HG03571 (cell line): ENCODE results near the gene CLCC1.
A peak's percentile ranks its signal among the peaks of the same experiment; 100 is the strongest.
"Not testable (repeated sequence)": the region's sequence is repeated elsewhere in the genome, so short reads cannot be mapped to it uniquely, and the experiment has no call there.

ENCODE experiments used
- ATAC-seq: cut with Tn5 transposase; IDR thresholded peaks from one replicate; pipeline ENCODE4 v1.9.1; 2021; ENCODE audit not compliant: unreplicated experiment

CLCC1 gene

GRCh38 chr1:108963052-108963686 lies at the start of gene CLCC1:
Gene CLCC1, minus strand, starts transcription at chr1:108963484. Its CDS starts 13,047 bp downstream, at chr1:108950437.
- peak; percentile 93 for ATAC-seq

- ATAC-seq, result no peak
Measured at GRCh38 chr1:109011335-109011734, 48.1 kb upstream of the CLCC1 start.

GRCh38 chr1:108996622-108997021 lies 33.3 kb upstream of the CLCC1 start:
- not testable (repeated sequence) for ATAC-seq

GRCh38 chr1:108983114-108983513 lies 19.8 kb upstream of the CLCC1 start:
- no peak for ATAC-seq

- no peak for ATAC-seq
Measured at GRCh38 chr1:108976658-108977057, 13.4 kb upstream of the CLCC1 start.

- no peak for ATAC-seq
Measured at GRCh38 chr1:108972951-108973350, 9.7 kb upstream of the CLCC1 start.

GRCh38 chr1:108969346-108969745 lies 6.1 kb upstream of the CLCC1 start:
- ATAC-seq, result no peak

GRCh38 chr1:108962681-108963051 lies 618 bp downstream of the CLCC1 start:
- no peak for ATAC-seq

- no peak for ATAC-seq
Measured at GRCh38 chr1:108961752-108962486, 1.4 kb downstream of the CLCC1 start.

- no peak for ATAC-seq
Measured at GRCh38 chr1:108961198-108961597, 2.1 kb downstream of the CLCC1 start.

- ATAC-seq, result no peak
Measured at GRCh38 chr1:108960719-108961118, 2.6 kb downstream of the CLCC1 start.

- ATAC-seq, result no peak
Measured at GRCh38 chr1:108957888-108958287, 5.4 kb downstream of the CLCC1 start.

GRCh38 chr1:108955881-108956280 lies 7.4 kb downstream of the CLCC1 start:
- no peak for ATAC-seq

GRCh38 chr1:108955111-108955510 lies 8.2 kb downstream of the CLCC1 start:
- no peak for ATAC-seq

GRCh38 chr1:108953452-108953851 lies 9.8 kb downstream of the CLCC1 start:
- no peak for ATAC-seq

- no peak for ATAC-seq
Measured at GRCh38 chr1:108951242-108951641, 12.0 kb downstream of the CLCC1 start.

- no peak for ATAC-seq
Measured at GRCh38 chr1:108949044-108949443, 14.2 kb downstream of the CLCC1 start.

- no peak for ATAC-seq
Measured at GRCh38 chr1:108947871-108948525, 15.3 kb downstream of the CLCC1 start.

- ATAC-seq, result no peak
Measured at GRCh38 chr1:108936170-108936569, 27.1 kb downstream of the CLCC1 start.

- no peak for ATAC-seq
Measured at GRCh38 chr1:108933944-108934343, 29.3 kb downstream of the CLCC1 start.

- ATAC-seq, result not testable (repeated sequence)
Measured at GRCh38 chr1:108927565-108927964, 35.7 kb downstream of the CLCC1 start.

- no peak for ATAC-seq
Measured at GRCh38 chr1:108925920-108926319, 37.4 kb downstream of the CLCC1 start.
